H9 (cell line): ENCODE results near the gene TEK. TPM values are rescaled to one million over a fixed set of nuclear protein-coding genes. Genes with fewer than 3 reads are reported as not detected.
A peak's percentile ranks its signal among the peaks of the same experiment; 100 is the strongest.

Experiments
- DNase-seq: peaks from one replicate; pipeline ENCODE4 v3.0.0-alpha.2; 2017
- H2AFZ ChIP-seq: one replicate; pipeline ENCODE4 v1.6.1; 2013; ENCODE audit warnings: mild to moderate bottlenecking, low read length, control low read depth, moderate library complexity
- H2AK5ac ChIP-seq: 2 replicates; pipeline ENCODE4 v1.6.1; 2013; ENCODE audit warnings: low read length, control low read depth, mixed read lengths; ENCODE audit not compliant: insufficient read length
- H2BK120ac ChIP-seq: one replicate; pipeline ENCODE4 v1.6.1; 2013; ENCODE audit warnings: low read depth, mild to moderate bottlenecking, low read length, control low read depth, inconsistent platforms; ENCODE audit not compliant: poor library complexity, severe bottlenecking
- H2BK12ac ChIP-seq: 2 replicates; pipeline ENCODE4 v1.6.1; 2013; ENCODE audit warnings: low read length, control low read depth, mixed read lengths, low read depth; ENCODE audit not compliant: insufficient read length
- H2BK15ac ChIP-seq: 2 replicates; pipeline ENCODE4 v1.6.1; 2013; ENCODE audit warnings: low read depth, low read length, control low read depth
- H2BK20ac ChIP-seq: one replicate; pipeline ENCODE4 v1.6.1; 2013; ENCODE audit warnings: low read depth, mild to moderate bottlenecking, low read length, control low read depth, inconsistent platforms; ENCODE audit not compliant: poor library complexity, severe bottlenecking
- H2BK5ac ChIP-seq: 2 replicates; pipeline ENCODE4 v1.6.1; 2013; ENCODE audit warnings: low read length, control low read depth, mixed read lengths; ENCODE audit not compliant: insufficient read length
- H3K14ac ChIP-seq: 2 replicates; pipeline ENCODE4 v1.6.1; 2013; ENCODE audit warnings: low read length, control low read depth; ENCODE audit not compliant: insufficient read depth
- H3K18ac ChIP-seq: 2 replicates; pipeline ENCODE4 v1.6.1; 2013; ENCODE audit warnings: low read depth, mild to moderate bottlenecking, mixed read lengths, low read length, control low read depth; ENCODE audit not compliant: insufficient read length
- H3K23ac ChIP-seq: 2 replicates; pipeline ENCODE4 v1.6.1; 2013; ENCODE audit warnings: low read length, control low read depth, mixed read lengths, low read depth; ENCODE audit not compliant: insufficient read length
- H3K23me2 ChIP-seq: 2 replicates; pipeline ENCODE4 v1.6.1; 2013; ENCODE audit warnings: low read depth, mild to moderate bottlenecking, mixed read lengths, low read length, control low read depth; ENCODE audit not compliant: insufficient read length, poor library complexity, severe bottlenecking
- H3K27ac ChIP-seq: 2 replicates; pipeline ENCODE4 v1.5.1; 2013; ENCODE audit warnings: low read length, control low read depth, mixed read lengths, low read depth; ENCODE audit not compliant: insufficient read length
- H3K27me3 ChIP-seq: 2 replicates; pipeline ENCODE4 v1.6.1; 2013; ENCODE audit warnings: low read length, control low read depth, inconsistent platforms; ENCODE audit not compliant: insufficient read depth
- H3K4ac ChIP-seq: 2 replicates; pipeline ENCODE4 v1.6.1; 2013; ENCODE audit warnings: low read depth, mild to moderate bottlenecking, control low read depth, inconsistent platforms, low read length, moderate library complexity
- H3K4me1 ChIP-seq: 2 replicates; pipeline ENCODE4 v1.6.1; 2013; ENCODE audit warnings: low read length, control low read depth, inconsistent platforms; ENCODE audit not compliant: insufficient read depth
- H3K4me2 ChIP-seq: 2 replicates; pipeline ENCODE4 v1.6.1; 2013; ENCODE audit warnings: low read length, control low read depth, mixed read lengths; ENCODE audit not compliant: insufficient read length, insufficient read depth
- H3K56ac ChIP-seq: 2 replicates; pipeline ENCODE4 v1.6.1; 2013; ENCODE audit warnings: low read depth, mild to moderate bottlenecking, mixed read lengths, low read length, control low read depth; ENCODE audit not compliant: insufficient read length
- H3K79me1 ChIP-seq: 2 replicates; pipeline ENCODE4 v1.6.1; 2013; ENCODE audit warnings: low read depth, mild to moderate bottlenecking, moderate library complexity, low read length, control low read depth, inconsistent platforms; ENCODE audit not compliant: insufficient read depth, poor library complexity, severe bottlenecking
- H3K79me2 ChIP-seq: 2 replicates; pipeline ENCODE4 v1.6.1; 2013; ENCODE audit warnings: low read length, control low read depth, inconsistent platforms; ENCODE audit not compliant: insufficient read depth
- H3K9ac ChIP-seq: 2 replicates; pipeline ENCODE4 v1.6.1; 2013; ENCODE audit warnings: low read length, control low read depth, mixed read lengths; ENCODE audit not compliant: insufficient read length; ENCODE audit errors: extremely low read depth
- H3K9me3 ChIP-seq: one replicate; pipeline ENCODE4 v1.6.1; 2013; ENCODE audit warnings: low read depth, low read length, inconsistent platforms; ENCODE audit not compliant: control insufficient read depth
- H3T11ph ChIP-seq: one replicate; pipeline ENCODE4 v1.6.1; 2013; ENCODE audit warnings: mild to moderate bottlenecking, low read length, control low read depth, inconsistent platforms
- H4K20me1 ChIP-seq: one replicate; pipeline ENCODE4 v1.6.1; 2013; ENCODE audit not compliant: control insufficient read depth, insufficient read length, insufficient read depth
- H4K5ac ChIP-seq: 2 replicates; pipeline ENCODE4 v1.6.1; 2013; ENCODE audit warnings: low read depth, mild to moderate bottlenecking, mixed read lengths, low read length, control low read depth; ENCODE audit not compliant: insufficient read length
- H4K8ac ChIP-seq: replicated peaks from 2 replicates; pipeline ENCODE4 v1.6.1; 2013; ENCODE audit warnings: low read length, control low read depth, mixed read lengths, low read depth; ENCODE audit not compliant: insufficient read length
- H4K91ac ChIP-seq: 2 replicates; pipeline ENCODE4 v1.6.1; 2013; ENCODE audit warnings: low read depth, mild to moderate bottlenecking, moderate library complexity, mixed read lengths, low read length, control low read depth; ENCODE audit not compliant: insufficient read length
- H3K27ac Mint-ChIP-seq, 3 experiments: 2 replicates in 2 of 3; 3 replicates in 1 of 3; pipeline ENCODE4 v1.8.0; 2020 to 2021; ENCODE audit warnings: mixed read lengths in 3 of 3, mild to moderate bottlenecking in 1 of 3, moderate library complexity in 1 of 3
- H3K27me3 Mint-ChIP-seq: 2 replicates; pipeline ENCODE4 v1.8.0; 2021; ENCODE audit warnings: low read depth, mild to moderate bottlenecking, moderate library complexity, mixed read lengths
- H3K36me3 Mint-ChIP-seq, 3 experiments: 2 replicates in 2 of 3; 3 replicates in 1 of 3; pipeline ENCODE4 v1.8.0; 2020 to 2021; ENCODE audit warnings: low read depth in 3 of 3, mixed read lengths in 3 of 3; ENCODE audit not compliant: insufficient read depth in 1 of 3
- H3K4me1 Mint-ChIP-seq, 2 experiments: 2 replicates each; pipeline ENCODE4 v1.8.0; 2020; ENCODE audit warnings: mixed read lengths in 2 of 2
- H3K4me3 Mint-ChIP-seq, 2 experiments: 2 replicates in 1 of 2; 3 replicates in 1 of 2; pipeline ENCODE4 v1.8.0; 2020 to 2021; ENCODE audit warnings: mild to moderate bottlenecking in 2 of 2, mixed read lengths in 2 of 2, moderate library complexity in 1 of 2
- H3K9me3 Mint-ChIP-seq, 2 experiments: 2 replicates in 1 of 2; 3 replicates in 1 of 2; pipeline ENCODE4 v1.8.0; 2020; ENCODE audit warnings: mild to moderate bottlenecking in 2 of 2, mixed read lengths in 2 of 2, moderate library complexity in 1 of 2
- WGBS: extraction: QIAGEN DNeasy Blood & Tissue Kit; methylation state at CpG from one replicate; pipeline ENCODE4 v1.1.7; 2013; ENCODE audit warnings: missing lambda C conversion rate, low lambda C conversion rate, mixed read lengths; ENCODE audit not compliant: insufficient read length; ENCODE audit errors: extremely low coverage; 5-methylcytosine and 5-hydroxymethylcytosine counted together
- total RNA-seq: library from RNA; stranded (reverse); gene quantifications from 2 replicates; pipeline ENCODE4 v1.2.1, GENCODE V29; 2021
- TF ChIP-seq, protein P1 (sequence below): fragments of 200-600 bp; sonication (generic); conservative IDR thresholded peaks from 3 replicates; pipeline ENCODE4 v1.8.0; 2021; ENCODE audit warnings: antibody characterized with exemption, mild to moderate bottlenecking

The TEK gene
- total RNA-seq, 1 experiment from 2014 or later = 1.8 TPM

DNA sequence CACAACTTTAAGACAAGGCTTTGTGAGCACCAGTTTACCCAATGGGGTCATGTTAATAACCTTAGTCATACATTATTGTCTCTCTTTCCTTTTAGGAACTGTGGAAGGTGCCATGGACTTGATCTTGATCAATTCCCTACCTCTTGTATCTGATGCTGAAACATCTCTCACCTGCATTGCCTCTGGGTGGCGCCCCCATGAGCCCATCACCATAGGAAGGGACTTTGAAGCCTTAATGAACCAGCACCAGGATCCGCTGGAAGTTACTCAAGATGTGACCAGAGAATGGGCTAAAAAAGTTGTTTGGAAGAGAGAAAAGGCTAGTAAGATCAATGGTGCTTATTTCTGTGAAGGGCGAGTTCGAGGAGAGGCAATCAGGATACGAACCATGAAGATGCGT is 48.7 kb downstream of the TEK start:
- H3K9me3 ChIP-seq = no peaks in the 10 kb centered on the region
- WGBS = no CpG with 5 or more reads among the region's 6 CpGs
- H3K79me1 ChIP-seq = no peaks in the 10 kb centered on the region
- Mint-ChIP-seq H3K4me3 (no peak overlapping the region), H3K4me1 (no peaks in the 10 kb centered on the region), H3K9me3 (no peaks in the 10 kb centered on the region), H3K36me3 (peaks cover 0 to 5% (median 0%) of the 10 kb centered on the region in 3 experiments; a peak in 1 of 7 replicates), H3K27ac (no peak overlapping the region), H3K27me3 (no peaks in the 10 kb centered on the region)
- no peak overlapping the region for H2BK5ac ChIP-seq
- H3K14ac ChIP-seq = no peak overlapping the region
- H2BK20ac ChIP-seq = no peak overlapping the region
- no peak for DNase-seq
- H4K8ac ChIP-seq = no peak overlapping the region
- H2AFZ ChIP-seq = no peak overlapping the region
- H2AK5ac ChIP-seq = no peak overlapping the region
- H2BK15ac ChIP-seq = no peak overlapping the region
- no peak overlapping the region for H3K4me2 ChIP-seq
- H4K91ac ChIP-seq = no peak overlapping the region
- H3K23me2 ChIP-seq = no peaks in the 10 kb centered on the region
- H3T11ph ChIP-seq = no peak overlapping the region
- no peak overlapping the region for H2BK12ac ChIP-seq
- H4K20me1 ChIP-seq = peaks cover 3% of the 10 kb centered on the region
- H3K4me1 ChIP-seq = no peaks in the 10 kb centered on the region
- H3K23ac ChIP-seq = no peak overlapping the region
- H4K5ac ChIP-seq = no peak overlapping the region
- no peak overlapping the region for H3K9ac ChIP-seq
- H3K27me3 ChIP-seq = no peaks in the 10 kb centered on the region
- H3K27ac ChIP-seq = no peak overlapping the region
- H3K79me2 ChIP-seq = no peaks in the 10 kb centered on the region
- TF ChIP-seq, protein P1, sequence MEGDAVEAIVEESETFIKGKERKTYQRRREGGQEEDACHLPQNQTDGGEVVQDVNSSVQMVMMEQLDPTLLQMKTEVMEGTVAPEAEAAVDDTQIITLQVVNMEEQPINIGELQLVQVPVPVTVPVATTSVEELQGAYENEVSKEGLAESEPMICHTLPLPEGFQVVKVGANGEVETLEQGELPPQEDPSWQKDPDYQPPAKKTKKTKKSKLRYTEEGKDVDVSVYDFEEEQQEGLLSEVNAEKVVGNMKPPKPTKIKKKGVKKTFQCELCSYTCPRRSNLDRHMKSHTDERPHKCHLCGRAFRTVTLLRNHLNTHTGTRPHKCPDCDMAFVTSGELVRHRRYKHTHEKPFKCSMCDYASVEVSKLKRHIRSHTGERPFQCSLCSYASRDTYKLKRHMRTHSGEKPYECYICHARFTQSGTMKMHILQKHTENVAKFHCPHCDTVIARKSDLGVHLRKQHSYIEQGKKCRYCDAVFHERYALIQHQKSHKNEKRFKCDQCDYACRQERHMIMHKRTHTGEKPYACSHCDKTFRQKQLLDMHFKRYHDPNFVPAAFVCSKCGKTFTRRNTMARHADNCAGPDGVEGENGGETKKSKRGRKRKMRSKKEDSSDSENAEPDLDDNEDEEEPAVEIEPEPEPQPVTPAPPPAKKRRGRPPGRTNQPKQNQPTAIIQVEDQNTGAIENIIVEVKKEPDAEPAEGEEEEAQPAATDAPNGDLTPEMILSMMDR = peak; percentile 55
- H3K4ac ChIP-seq = no peak overlapping the region
- no peak overlapping the region for H3K18ac ChIP-seq
- no peak overlapping the region for H2BK120ac ChIP-seq
- no peak overlapping the region for H3K56ac ChIP-seq
